Activated CD8-positive, alpha-beta T cell treated with anti-CD3 and anti-CD28 coated beads for 36 hours (primary cell): ENCODE measurements around the gene NXN. TPM values are rescaled to one million over a fixed set of nuclear protein-coding genes. Genes with fewer than 3 reads are reported as not detected.
"Not testable (repeated sequence)": the region's sequence is repeated elsewhere in the genome, so short reads cannot be mapped to it uniquely, and the experiment has no call there.

Experiments used
- ATAC-seq: fragments of 200-7000 bp; cut with Tn5 transposase; one replicate; pipeline ENCODE4 v1.10.0; 2021; ENCODE audit warnings: mild to moderate bottlenecking, moderate library complexity
- CTCF ChIA-PET: fragments of 350-600 bp; sonication (Branson Sonifier 250); formaldehyde crosslinking; loops from one replicate; lab custom pipeline; 2021; ENCODE audit warnings: antibody characterized with exemption; lab: Charles Lee
- POLR2A ChIA-PET: fragments of 350-600 bp; sonication (Branson Sonifier 250); formaldehyde crosslinking; loops from one replicate; lab custom pipeline; 2021; ENCODE audit warnings: antibody characterized with exemption; lab: Charles Lee
- DNase-seq: peaks from one replicate; pipeline ENCODE4 v3.0.0-alpha.2; 2020
- H3K27ac Mint-ChIP-seq: one replicate; pipeline ENCODE4 v1.8.0; 2021; ENCODE audit warnings: mild to moderate bottlenecking, mixed read lengths
- H3K27me3 Mint-ChIP-seq: one replicate; pipeline ENCODE4 v1.8.0; 2021; ENCODE audit warnings: mixed read lengths
- H3K36me3 Mint-ChIP-seq: one replicate; pipeline ENCODE4 v1.8.0; 2021; ENCODE audit warnings: low read depth, mixed read lengths
- H3K4me1 Mint-ChIP-seq: one replicate; pipeline ENCODE4 v1.8.0; 2021; ENCODE audit warnings: low read depth, mixed read lengths
- H3K4me3 Mint-ChIP-seq: one replicate; pipeline ENCODE4 v1.8.0; 2021; ENCODE audit warnings: mild to moderate bottlenecking, moderate library complexity, mixed read lengths
- H3K9me3 Mint-ChIP-seq: one replicate; pipeline ENCODE4 v1.8.0; 2021; ENCODE audit warnings: mixed read lengths
- CTCF ChIP-seq: fragments of 200-600 bp; IDR thresholded peaks from one replicate; pipeline ENCODE4 v1.8.0; 2022; ENCODE audit warnings: antibody characterized with exemption, mild to moderate bottlenecking
- intact Hi-C: fragments of 100-400 bp; cut with micrococcal nuclease; formaldehyde crosslinking; loops from one replicate; pipeline ENCODE4 v1.10.0; 2022
- total RNA-seq, 2 experiments: library from RNA; stranded (reverse); gene quantifications; one replicate each; pipeline ENCODE4 v1.2.3, GENCODE V29; 2021

The NXN gene
- total RNA-seq, 2 experiments from 2014 or later, result 1.2 to 1.4 TPM

- H3K27ac Mint-ChIP-seq, result no peak overlapping the region
- H3K36me3 Mint-ChIP-seq, result peaks cover 60% of the 10 kb centered on the region
- intact Hi-C loops, result no loop called here
Observed at GRCh38 chr17:773016-773415, 206.6 kb downstream of the NXN start.

GRCh38 chr17:767076-767475 lies 212.5 kb downstream of the NXN start:
- ATAC-seq, result no peak
- TF ChIP-seq CTCF, result no peak
- Mint-ChIP-seq H3K36me3 (peaks cover 41% of the 10 kb centered on the region), H3K9me3 (no peaks in the 10 kb centered on the region), H3K4me1 (no peaks in the 10 kb centered on the region), H3K4me3 (no peak overlapping the region), H3K27ac (no peak overlapping the region), H3K27me3 (no peaks in the 10 kb centered on the region)
- POLR2A ChIA-PET, result no interaction called here
- intact Hi-C loops, result no loop called here
- DNase-seq, result no peak
- CTCF ChIA-PET, result interaction anchor here (1.1 to 1.6 kb wide), 2 partner anchors 10 to 214 kb away, joined by 3 read pairs; no protein-coding TSS in a partner anchor

More at GRCh38 chr17:773016-773415, 206.6 kb downstream of the NXN start:
- ChIA-PET CTCF (interaction anchor here (1.2 to 1.8 kb wide), 4 partner anchors 9 to 283 kb away, joined by 3 to 6 read pairs (median 5); partner anchors contain the start of genes GEMIN4, GLOD4, MRM3 and TIMM22), POLR2A (interaction anchor here (0.8 to 1.1 kb wide), 2 partner anchors 9 to 11 kb away, joined by 5 to 6 read pairs; partner anchors contain the start of genes GLOD4 and MRM3)
- Mint-ChIP-seq H3K27me3 (no peaks in the 10 kb centered on the region), H3K9me3 (no peaks in the 10 kb centered on the region), H3K4me3 (no peak overlapping the region), H3K4me1 (peaks cover 22% of the 10 kb centered on the region)
- no peak for TF ChIP-seq CTCF
- ATAC-seq, result no peak
- DNase-seq, result no peak

- POLR2A ChIA-PET, result interaction anchor here (1.0 kb wide), 1 partner anchor 236 kb away, joined by 3 read pairs; the partner anchor contains the start of gene TIMM22
- ATAC-seq (no peak), DNase-seq (no peak)
- no peaks in the 10 kb centered on the region for H3K27me3 Mint-ChIP-seq
- H3K4me1 Mint-ChIP-seq, result no peaks in the 10 kb centered on the region
- CTCF ChIA-PET, result interaction anchor here (1.6 kb wide), 1 partner anchor 220 kb away, joined by 3 read pairs; no protein-coding TSS in a partner anchor
- no peak for TF ChIP-seq CTCF
- no peak overlapping the region for H3K27ac Mint-ChIP-seq
- H3K4me3 Mint-ChIP-seq, result no peak overlapping the region
- H3K9me3 Mint-ChIP-seq, result no peaks in the 10 kb centered on the region
- H3K36me3 Mint-ChIP-seq, result peaks cover 30% of the 10 kb centered on the region
- intact Hi-C loops, result no loop called here
Observed at GRCh38 chr17:760371-760770, 219.2 kb downstream of the NXN start.

GRCh38 chr17:759964-760363 lies 219.6 kb downstream of the NXN start:
- no peak for TF ChIP-seq CTCF
- H3K27me3 Mint-ChIP-seq, result no peaks in the 10 kb centered on the region
- no peak overlapping the region for H3K27ac Mint-ChIP-seq
- no peak for ATAC-seq
- H3K4me3 Mint-ChIP-seq, result no peak overlapping the region
- POLR2A ChIA-PET, result interaction anchor here (1.0 to 1.2 kb wide), 2 partner anchors 22 to 237 kb away, joined by 3 to 4 read pairs; partner anchors contain the start of genes GLOD4, MRM3 and TIMM22
- no peak for DNase-seq
- CTCF ChIA-PET, result interaction anchor here (1.1 to 1.6 kb wide), 2 partner anchors 9 to 221 kb away, joined by 3 read pairs; no protein-coding TSS in a partner anchor
- H3K4me1 Mint-ChIP-seq, result no peaks in the 10 kb centered on the region
- H3K9me3 Mint-ChIP-seq, result no peaks in the 10 kb centered on the region
- intact Hi-C loops, result no loop called here
- H3K36me3 Mint-ChIP-seq, result peaks cover 27% of the 10 kb centered on the region

- H3K4me1 Mint-ChIP-seq, DNase-seq, H3K4me3 Mint-ChIP-seq, H3K27ac Mint-ChIP-seq, intact Hi-C loops, POLR2A ChIA-PET, H3K9me3 Mint-ChIP-seq, ATAC-seq, H3K27me3 Mint-ChIP-seq: not testable (repeated sequence)
- CTCF ChIA-PET, result interaction anchor here (1.5 kb wide), 2 partner anchors 26 to 243 kb away, joined by 3 read pairs; partner anchors contain the start of gene GLOD4
- H3K36me3 Mint-ChIP-seq, result peaks cover 26% of the 10 kb centered on the region
Observed at GRCh38 chr17:756010-756567, 223.5 kb downstream of the NXN start.

- not testable (repeated sequence) for ATAC-seq
Observed at GRCh38 chr17:755319-755961, 224.1 kb downstream of the NXN start.

More at GRCh38 chr17:755319-755961, 224.1 kb downstream of the NXN start:
- POLR2A ChIA-PET, result interaction anchor here (1.3 kb wide), 1 partner anchor 27 kb away, joined by 6 read pairs; the partner anchor contains the start of genes GLOD4 and MRM3
- peaks cover 14% of the 10 kb centered on the region for H3K4me1 Mint-ChIP-seq
- CTCF ChIA-PET, result interaction anchor here (1.2 to 1.5 kb wide), 3 partner anchors 26 to 243 kb away, joined by 3 read pairs; partner anchors contain the start of gene GLOD4
- H3K27me3 Mint-ChIP-seq, H3K27ac Mint-ChIP-seq, H3K4me3 Mint-ChIP-seq, H3K9me3 Mint-ChIP-seq, intact Hi-C loops, DNase-seq: not testable (repeated sequence)
- peaks cover 31% of the 10 kb centered on the region for H3K36me3 Mint-ChIP-seq
